H9 (cell line): Measurements from ENCODE around the gene TEKT4. TPM values are rescaled to one million over a fixed set of nuclear protein-coding genes. Genes with fewer than 3 reads are reported as not detected.

Source experiments
- DNase-seq: peaks from one replicate; pipeline ENCODE4 v3.0.0-alpha.2; 2017
- H2AFZ ChIP-seq: one replicate; pipeline ENCODE4 v1.6.1; 2013; ENCODE audit warnings: mild to moderate bottlenecking, low read length, control low read depth, moderate library complexity
- H2AK5ac ChIP-seq: 2 replicates; pipeline ENCODE4 v1.6.1; 2013; ENCODE audit warnings: low read length, control low read depth, mixed read lengths; ENCODE audit not compliant: insufficient read length
- H2BK120ac ChIP-seq: one replicate; pipeline ENCODE4 v1.6.1; 2013; ENCODE audit warnings: low read depth, mild to moderate bottlenecking, low read length, control low read depth, inconsistent platforms; ENCODE audit not compliant: poor library complexity, severe bottlenecking
- H2BK12ac ChIP-seq: 2 replicates; pipeline ENCODE4 v1.6.1; 2013; ENCODE audit warnings: low read length, control low read depth, mixed read lengths, low read depth; ENCODE audit not compliant: insufficient read length
- H2BK15ac ChIP-seq: 2 replicates; pipeline ENCODE4 v1.6.1; 2013; ENCODE audit warnings: low read depth, low read length, control low read depth
- H2BK20ac ChIP-seq: one replicate; pipeline ENCODE4 v1.6.1; 2013; ENCODE audit warnings: low read depth, mild to moderate bottlenecking, low read length, control low read depth, inconsistent platforms; ENCODE audit not compliant: poor library complexity, severe bottlenecking
- H2BK5ac ChIP-seq: 2 replicates; pipeline ENCODE4 v1.6.1; 2013; ENCODE audit warnings: low read length, control low read depth, mixed read lengths; ENCODE audit not compliant: insufficient read length
- H3K14ac ChIP-seq: 2 replicates; pipeline ENCODE4 v1.6.1; 2013; ENCODE audit warnings: low read length, control low read depth; ENCODE audit not compliant: insufficient read depth
- H3K18ac ChIP-seq: 2 replicates; pipeline ENCODE4 v1.6.1; 2013; ENCODE audit warnings: low read depth, mild to moderate bottlenecking, mixed read lengths, low read length, control low read depth; ENCODE audit not compliant: insufficient read length
- H3K23ac ChIP-seq: 2 replicates; pipeline ENCODE4 v1.6.1; 2013; ENCODE audit warnings: low read length, control low read depth, mixed read lengths, low read depth; ENCODE audit not compliant: insufficient read length
- H3K23me2 ChIP-seq: 2 replicates; pipeline ENCODE4 v1.6.1; 2013; ENCODE audit warnings: low read depth, mild to moderate bottlenecking, mixed read lengths, low read length, control low read depth; ENCODE audit not compliant: insufficient read length, poor library complexity, severe bottlenecking
- H3K27ac ChIP-seq: 2 replicates; pipeline ENCODE4 v1.5.1; 2013; ENCODE audit warnings: low read length, control low read depth, mixed read lengths, low read depth; ENCODE audit not compliant: insufficient read length
- H3K27me3 ChIP-seq: 2 replicates; pipeline ENCODE4 v1.6.1; 2013; ENCODE audit warnings: low read length, control low read depth, inconsistent platforms; ENCODE audit not compliant: insufficient read depth
- H3K4ac ChIP-seq: 2 replicates; pipeline ENCODE4 v1.6.1; 2013; ENCODE audit warnings: low read depth, mild to moderate bottlenecking, control low read depth, inconsistent platforms, low read length, moderate library complexity
- H3K4me1 ChIP-seq: 2 replicates; pipeline ENCODE4 v1.6.1; 2013; ENCODE audit warnings: low read length, control low read depth, inconsistent platforms; ENCODE audit not compliant: insufficient read depth
- H3K4me2 ChIP-seq: 2 replicates; pipeline ENCODE4 v1.6.1; 2013; ENCODE audit warnings: low read length, control low read depth, mixed read lengths; ENCODE audit not compliant: insufficient read length, insufficient read depth
- H3K56ac ChIP-seq: 2 replicates; pipeline ENCODE4 v1.6.1; 2013; ENCODE audit warnings: low read depth, mild to moderate bottlenecking, mixed read lengths, low read length, control low read depth; ENCODE audit not compliant: insufficient read length
- H3K79me1 ChIP-seq: 2 replicates; pipeline ENCODE4 v1.6.1; 2013; ENCODE audit warnings: low read depth, mild to moderate bottlenecking, moderate library complexity, low read length, control low read depth, inconsistent platforms; ENCODE audit not compliant: insufficient read depth, poor library complexity, severe bottlenecking
- H3K79me2 ChIP-seq: 2 replicates; pipeline ENCODE4 v1.6.1; 2013; ENCODE audit warnings: low read length, control low read depth, inconsistent platforms; ENCODE audit not compliant: insufficient read depth
- H3K9ac ChIP-seq: 2 replicates; pipeline ENCODE4 v1.6.1; 2013; ENCODE audit warnings: low read length, control low read depth, mixed read lengths; ENCODE audit not compliant: insufficient read length; ENCODE audit errors: extremely low read depth
- H3K9me3 ChIP-seq: one replicate; pipeline ENCODE4 v1.6.1; 2013; ENCODE audit warnings: low read depth, low read length, inconsistent platforms; ENCODE audit not compliant: control insufficient read depth
- H3T11ph ChIP-seq: one replicate; pipeline ENCODE4 v1.6.1; 2013; ENCODE audit warnings: mild to moderate bottlenecking, low read length, control low read depth, inconsistent platforms
- H4K20me1 ChIP-seq: one replicate; pipeline ENCODE4 v1.6.1; 2013; ENCODE audit not compliant: control insufficient read depth, insufficient read length, insufficient read depth
- H4K5ac ChIP-seq: 2 replicates; pipeline ENCODE4 v1.6.1; 2013; ENCODE audit warnings: low read depth, mild to moderate bottlenecking, mixed read lengths, low read length, control low read depth; ENCODE audit not compliant: insufficient read length
- H4K8ac ChIP-seq: replicated peaks from 2 replicates; pipeline ENCODE4 v1.6.1; 2013; ENCODE audit warnings: low read length, control low read depth, mixed read lengths, low read depth; ENCODE audit not compliant: insufficient read length
- H4K91ac ChIP-seq: 2 replicates; pipeline ENCODE4 v1.6.1; 2013; ENCODE audit warnings: low read depth, mild to moderate bottlenecking, moderate library complexity, mixed read lengths, low read length, control low read depth; ENCODE audit not compliant: insufficient read length
- H3K27ac Mint-ChIP-seq, 3 experiments: 2 replicates in 2 of 3; 3 replicates in 1 of 3; pipeline ENCODE4 v1.8.0; 2020 to 2021; ENCODE audit warnings: mixed read lengths in 3 of 3, mild to moderate bottlenecking in 1 of 3, moderate library complexity in 1 of 3
- H3K27me3 Mint-ChIP-seq: 2 replicates; pipeline ENCODE4 v1.8.0; 2021; ENCODE audit warnings: low read depth, mild to moderate bottlenecking, moderate library complexity, mixed read lengths
- H3K36me3 Mint-ChIP-seq, 3 experiments: 2 replicates in 2 of 3; 3 replicates in 1 of 3; pipeline ENCODE4 v1.8.0; 2020 to 2021; ENCODE audit warnings: low read depth in 3 of 3, mixed read lengths in 3 of 3; ENCODE audit not compliant: insufficient read depth in 1 of 3
- H3K4me1 Mint-ChIP-seq, 2 experiments: 2 replicates each; pipeline ENCODE4 v1.8.0; 2020; ENCODE audit warnings: mixed read lengths in 2 of 2
- H3K4me3 Mint-ChIP-seq, 2 experiments: 2 replicates in 1 of 2; 3 replicates in 1 of 2; pipeline ENCODE4 v1.8.0; 2020 to 2021; ENCODE audit warnings: mild to moderate bottlenecking in 2 of 2, mixed read lengths in 2 of 2, moderate library complexity in 1 of 2
- H3K9me3 Mint-ChIP-seq, 2 experiments: 2 replicates in 1 of 2; 3 replicates in 1 of 2; pipeline ENCODE4 v1.8.0; 2020; ENCODE audit warnings: mild to moderate bottlenecking in 2 of 2, mixed read lengths in 2 of 2, moderate library complexity in 1 of 2
- WGBS: extraction: QIAGEN DNeasy Blood & Tissue Kit; methylation state at CpG from one replicate; pipeline ENCODE4 v1.1.7; 2013; ENCODE audit warnings: missing lambda C conversion rate, low lambda C conversion rate, mixed read lengths; ENCODE audit not compliant: insufficient read length; ENCODE audit errors: extremely low coverage; 5-methylcytosine and 5-hydroxymethylcytosine counted together
- total RNA-seq: library from RNA; stranded (reverse); gene quantifications from 2 replicates; pipeline ENCODE4 v1.2.1, GENCODE V29; 2021
- TF ChIP-seq, protein P1 (sequence below): fragments of 200-600 bp; sonication (generic); conservative IDR thresholded peaks from 3 replicates; pipeline ENCODE4 v1.8.0; 2021; ENCODE audit warnings: antibody characterized with exemption, mild to moderate bottlenecking

The TEKT4 gene
- total RNA-seq, 1 experiment from 2014 or later: not detected

GRCh38 chr2:94872676-94873361 is 1.6 kb downstream of the TEKT4 start:
- H2BK20ac ChIP-seq: no peak overlapping the region
- Mint-ChIP-seq H3K4me3 (no peak overlapping the region; a peak in 2 of 5 replicates), H3K27me3 (peaks cover 66% of the 10 kb centered on the region), H3K27ac (no peak overlapping the region), H3K36me3 (no peaks in the 10 kb centered on the region; a peak in 1 of 7 replicates), H3K9me3 (no peaks in the 10 kb centered on the region), H3K4me1 (peaks cover 0 to 8% of the 10 kb centered on the region in 2 experiments; a peak in 2 of 4 replicates)
- no peak overlapping the region for H2AFZ ChIP-seq
- no peak overlapping the region for H4K5ac ChIP-seq
- no peak overlapping the region for H2BK120ac ChIP-seq
- H3K23me2 ChIP-seq: no peaks in the 10 kb centered on the region
- TF ChIP-seq, protein P1, sequence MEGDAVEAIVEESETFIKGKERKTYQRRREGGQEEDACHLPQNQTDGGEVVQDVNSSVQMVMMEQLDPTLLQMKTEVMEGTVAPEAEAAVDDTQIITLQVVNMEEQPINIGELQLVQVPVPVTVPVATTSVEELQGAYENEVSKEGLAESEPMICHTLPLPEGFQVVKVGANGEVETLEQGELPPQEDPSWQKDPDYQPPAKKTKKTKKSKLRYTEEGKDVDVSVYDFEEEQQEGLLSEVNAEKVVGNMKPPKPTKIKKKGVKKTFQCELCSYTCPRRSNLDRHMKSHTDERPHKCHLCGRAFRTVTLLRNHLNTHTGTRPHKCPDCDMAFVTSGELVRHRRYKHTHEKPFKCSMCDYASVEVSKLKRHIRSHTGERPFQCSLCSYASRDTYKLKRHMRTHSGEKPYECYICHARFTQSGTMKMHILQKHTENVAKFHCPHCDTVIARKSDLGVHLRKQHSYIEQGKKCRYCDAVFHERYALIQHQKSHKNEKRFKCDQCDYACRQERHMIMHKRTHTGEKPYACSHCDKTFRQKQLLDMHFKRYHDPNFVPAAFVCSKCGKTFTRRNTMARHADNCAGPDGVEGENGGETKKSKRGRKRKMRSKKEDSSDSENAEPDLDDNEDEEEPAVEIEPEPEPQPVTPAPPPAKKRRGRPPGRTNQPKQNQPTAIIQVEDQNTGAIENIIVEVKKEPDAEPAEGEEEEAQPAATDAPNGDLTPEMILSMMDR: no peak
- H3K9me3 ChIP-seq: no peaks in the 10 kb centered on the region
- no peak overlapping the region for H3T11ph ChIP-seq
- no peaks in the 10 kb centered on the region for H4K20me1 ChIP-seq
- no peak overlapping the region for H3K4ac ChIP-seq
- no peak overlapping the region for H2AK5ac ChIP-seq
- H3K79me1 ChIP-seq: no peaks in the 10 kb centered on the region
- no peak overlapping the region for H3K4me2 ChIP-seq
- WGBS: no CpG with 5 or more reads among the region's 12 CpGs
- H2BK5ac ChIP-seq: no peak overlapping the region
- no peaks in the 10 kb centered on the region; the same call in 1 of the 2 replicates for H3K4me1 ChIP-seq
- H3K14ac ChIP-seq: no peak overlapping the region
- H3K27me3 ChIP-seq: peaks cover 11% of the 10 kb centered on the region; the same call in 1 of the 2 replicates
- H3K9ac ChIP-seq: no peak overlapping the region
- no peak overlapping the region for H4K91ac ChIP-seq
- H3K18ac ChIP-seq: no peak overlapping the region
- H3K27ac ChIP-seq: no peak overlapping the region
- H3K56ac ChIP-seq: no peak overlapping the region
- DNase-seq: no peak
- H3K79me2 ChIP-seq: no peaks in the 10 kb centered on the region
- H2BK15ac ChIP-seq: no peak overlapping the region
- no peak overlapping the region for H3K23ac ChIP-seq
- H2BK12ac ChIP-seq: no peak overlapping the region
- H4K8ac ChIP-seq: no peak overlapping the region
